ENCODE measurements around the gene CFAP61. TPM values are rescaled to one million over a fixed set of nuclear protein-coding genes. Genes with fewer than 3 reads are reported as not detected.
"Not testable (repeated sequence)": the region's sequence is repeated elsewhere in the genome, so short reads cannot be mapped to it uniquely, and the experiment has no call there.

Gene CFAP61
- total RNA-seq, 1 experiment from 2014 or later, result 0.19 TPM

GRCh38 chr20:20229595-20229994 is 177.3 kb downstream of the CFAP61 start:
- no peak overlapping the region for H3K9ac ChIP-seq (ENCODE audit: low read length)
- no peaks in the 10 kb centered on the region for H3K79me2 ChIP-seq (ENCODE audit: low read length)
- no peaks in the 10 kb centered on the region for H4K20me1 ChIP-seq (ENCODE audit: insufficient read depth, low read depth, low read length)
- no peaks in the 10 kb centered on the region for H3K36me3 ChIP-seq (ENCODE audit: insufficient read depth, low read length)
- H3K4me3 ChIP-seq (ENCODE audit: low read length), result no peak overlapping the region
- DNase-seq, result no peak
- H3K9me2 ChIP-seq (replicated peaks; ENCODE audit: insufficient read depth, low read length), result no peaks in the 10 kb centered on the region
- no peak overlapping the region for H3K4me2 ChIP-seq (ENCODE audit: low read depth, low read length, poor library complexity, severe bottlenecking)
- no peaks in the 10 kb centered on the region for H3K27me3 ChIP-seq (ENCODE audit: low read length)
- H3K9me3 ChIP-seq (ENCODE audit: low read length), result no peaks in the 10 kb centered on the region
- peaks cover 12% of the 10 kb centered on the region for H3K4me1 ChIP-seq (ENCODE audit: low read length)
- H2AFZ ChIP-seq (ENCODE audit: low read length), result no peak overlapping the region
- H3K27ac ChIP-seq (ENCODE audit: low read length), result no peak overlapping the region

- Histone ChIP-seq H3K36me3 (ENCODE audit: insufficient read depth, low read length) (no peaks in the 10 kb centered on the region), H2AFZ (ENCODE audit: low read length) (no peak overlapping the region), H3K9ac (ENCODE audit: low read length) (no peak overlapping the region), H4K20me1 (ENCODE audit: insufficient read depth, low read depth, low read length) (no peaks in the 10 kb centered on the region), H3K27me3 (ENCODE audit: low read length) (no peaks in the 10 kb centered on the region), H3K27ac (ENCODE audit: low read length) (no peak overlapping the region), H3K79me2 (ENCODE audit: low read length) (no peaks in the 10 kb centered on the region), H3K4me1 (ENCODE audit: low read length) (peaks cover 12% of the 10 kb centered on the region), H3K9me2 (replicated peaks; ENCODE audit: insufficient read depth, low read length) (no peaks in the 10 kb centered on the region), H3K4me3 (ENCODE audit: low read length) (no peak overlapping the region), H3K4me2 (ENCODE audit: low read depth, low read length, poor library complexity, severe bottlenecking) (no peak overlapping the region), H3K9me3 (ENCODE audit: low read length) (no peaks in the 10 kb centered on the region)
- no peak for DNase-seq
Measured at GRCh38 chr20:20230741-20231140, 178.4 kb downstream of the CFAP61 start.

GRCh38 chr20:20231528-20232298 is 179.4 kb downstream of the CFAP61 start:
- H3K4me2 ChIP-seq (ENCODE audit: low read depth, low read length, poor library complexity, severe bottlenecking), result no peak overlapping the region
- H3K79me2 ChIP-seq (ENCODE audit: low read length), result no peaks in the 10 kb centered on the region
- H3K9me2 ChIP-seq (replicated peaks; ENCODE audit: insufficient read depth, low read length), result no peaks in the 10 kb centered on the region
- H4K20me1 ChIP-seq (ENCODE audit: insufficient read depth, low read depth, low read length), result no peaks in the 10 kb centered on the region
- H3K27me3 ChIP-seq (ENCODE audit: low read length), result no peaks in the 10 kb centered on the region
- no peak overlapping the region for H3K4me3 ChIP-seq (ENCODE audit: low read length)
- no peaks in the 10 kb centered on the region for H3K9me3 ChIP-seq (ENCODE audit: low read length)
- no peak overlapping the region for H3K9ac ChIP-seq (ENCODE audit: low read length)
- H3K36me3 ChIP-seq (ENCODE audit: insufficient read depth, low read length), result no peaks in the 10 kb centered on the region
- no peak overlapping the region for H3K27ac ChIP-seq (ENCODE audit: low read length)
- no peak overlapping the region for H2AFZ ChIP-seq (ENCODE audit: low read length)
- DNase-seq, result no peak
- H3K4me1 ChIP-seq (ENCODE audit: low read length), result peaks cover 12% of the 10 kb centered on the region

- Histone ChIP-seq H3K9ac (ENCODE audit: low read length) (no peak overlapping the region), H3K4me2 (ENCODE audit: low read depth, low read length, poor library complexity, severe bottlenecking) (no peak overlapping the region), H3K4me3 (ENCODE audit: low read length) (no peak overlapping the region), H3K79me2 (ENCODE audit: low read length) (no peaks in the 10 kb centered on the region), H3K27ac (ENCODE audit: low read length) (no peak overlapping the region), H3K9me2 (replicated peaks; ENCODE audit: insufficient read depth, low read length) (no peaks in the 10 kb centered on the region), H3K36me3 (ENCODE audit: insufficient read depth, low read length) (no peaks in the 10 kb centered on the region), H4K20me1 (ENCODE audit: insufficient read depth, low read depth, low read length) (no peaks in the 10 kb centered on the region), H3K27me3 (ENCODE audit: low read length) (no peaks in the 10 kb centered on the region), H3K9me3 (ENCODE audit: low read length) (no peaks in the 10 kb centered on the region), H2AFZ (ENCODE audit: low read length) (no peak overlapping the region), H3K4me1 (ENCODE audit: low read length) (peaks cover 12% of the 10 kb centered on the region)
- no peak for DNase-seq
Measured at GRCh38 chr20:20233041-20233514, 180.7 kb downstream of the CFAP61 start.

DNA sequence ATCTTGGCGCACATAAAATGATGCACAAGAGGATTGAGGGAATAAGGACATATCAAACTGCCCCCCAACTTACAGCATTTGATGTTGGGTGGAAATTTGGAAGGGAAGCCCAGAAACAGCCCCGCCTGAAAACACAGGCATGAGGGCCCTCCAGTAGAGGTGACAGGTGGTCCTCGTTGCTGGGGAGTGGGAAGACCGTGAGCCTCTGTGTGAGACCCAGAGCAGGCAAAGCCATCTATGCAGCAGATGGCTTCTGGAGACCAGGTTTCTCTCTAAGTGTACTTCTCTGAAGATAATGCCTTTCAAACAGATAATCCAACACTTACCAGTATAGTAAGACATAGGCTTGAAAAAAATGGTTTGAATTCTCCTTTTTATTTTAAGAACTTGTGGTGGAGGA is 183.3 kb downstream of the CFAP61 start:
- no peaks in the 10 kb centered on the region for H3K27me3 ChIP-seq (ENCODE audit: low read length)
- no peaks in the 10 kb centered on the region for H3K9me2 ChIP-seq (replicated peaks; ENCODE audit: insufficient read depth, low read length)
- no peaks in the 10 kb centered on the region for H3K9me3 ChIP-seq (ENCODE audit: low read length)
- H4K20me1 ChIP-seq (ENCODE audit: insufficient read depth, low read depth, low read length), result no peaks in the 10 kb centered on the region
- no peak overlapping the region for H3K9ac ChIP-seq (ENCODE audit: low read length)
- H3K4me1 ChIP-seq (ENCODE audit: low read length), result no peaks in the 10 kb centered on the region
- H3K4me2 ChIP-seq (ENCODE audit: low read depth, low read length, poor library complexity, severe bottlenecking), result no peak overlapping the region
- no peaks in the 10 kb centered on the region for H3K79me2 ChIP-seq (ENCODE audit: low read length)
- H3K36me3 ChIP-seq (ENCODE audit: insufficient read depth, low read length), result no peaks in the 10 kb centered on the region
- no peak overlapping the region for H3K4me3 ChIP-seq (ENCODE audit: low read length)
- no peak for DNase-seq
- H2AFZ ChIP-seq (ENCODE audit: low read length), result no peak overlapping the region
- H3K27ac ChIP-seq (ENCODE audit: low read length), result no peak overlapping the region

DNA sequence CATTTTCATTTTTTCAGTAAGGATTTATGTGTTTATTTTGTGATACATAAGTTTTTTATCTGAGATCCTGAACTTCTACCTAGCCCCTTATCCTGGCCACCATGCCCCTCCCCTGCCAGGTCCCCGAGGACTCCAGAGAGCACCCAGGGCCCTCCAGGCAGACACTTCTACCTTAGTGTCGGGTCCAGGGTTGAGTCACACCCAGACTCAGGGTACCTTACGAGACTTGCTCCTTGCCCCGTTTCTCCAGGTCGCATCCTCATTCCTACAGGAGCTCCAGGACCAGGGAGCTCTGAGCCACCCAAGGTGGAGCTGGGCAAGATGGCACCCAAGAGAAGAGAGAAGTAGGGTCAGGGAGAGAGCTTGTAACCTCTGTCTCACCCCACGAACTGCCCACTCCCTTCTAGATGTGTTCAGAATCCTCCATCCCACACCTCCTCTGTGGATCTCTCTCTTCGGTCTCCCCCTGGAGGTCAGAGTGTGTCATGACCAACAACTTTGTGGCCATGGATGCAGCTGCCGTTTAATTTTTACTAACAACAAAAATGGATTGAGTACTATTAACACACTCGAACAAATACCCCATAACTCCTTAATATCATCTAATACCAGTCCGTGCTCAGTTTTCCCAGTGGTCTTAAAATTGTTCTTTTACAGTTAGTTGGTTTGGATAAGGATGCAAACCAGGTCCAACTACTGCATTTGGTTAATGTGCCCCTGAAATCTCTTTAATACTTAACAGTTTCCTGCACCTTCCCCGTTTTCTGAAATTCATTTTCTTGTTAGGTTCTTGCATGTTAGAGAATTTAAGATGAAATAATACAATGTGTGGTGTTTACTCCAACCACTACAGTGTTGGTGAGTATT is 185.0 kb downstream of the CFAP61 start:
- no peaks in the 10 kb centered on the region for H4K20me1 ChIP-seq (ENCODE audit: insufficient read depth, low read depth, low read length)
- H3K27me3 ChIP-seq (ENCODE audit: low read length), result no peaks in the 10 kb centered on the region
- no peak overlapping the region for H3K4me3 ChIP-seq (ENCODE audit: low read length)
- no peaks in the 10 kb centered on the region for H3K9me2 ChIP-seq (replicated peaks; ENCODE audit: insufficient read depth, low read length)
- no peak overlapping the region for H3K4me2 ChIP-seq (ENCODE audit: low read depth, low read length, poor library complexity, severe bottlenecking)
- no peak overlapping the region for H2AFZ ChIP-seq (ENCODE audit: low read length)
- H3K27ac ChIP-seq (ENCODE audit: low read length), result no peak overlapping the region
- DNase-seq, result peak; percentile 83
- H3K36me3 ChIP-seq (ENCODE audit: insufficient read depth, low read length), result no peaks in the 10 kb centered on the region
- no peaks in the 10 kb centered on the region for H3K79me2 ChIP-seq (ENCODE audit: low read length)
- H3K9me3 ChIP-seq (ENCODE audit: low read length), result no peaks in the 10 kb centered on the region
- H3K9ac ChIP-seq (ENCODE audit: low read length), result no peak overlapping the region
- no peaks in the 10 kb centered on the region for H3K4me1 ChIP-seq (ENCODE audit: low read length)

GRCh38 chr20:20241976-20242375 is 189.6 kb downstream of the CFAP61 start:
- H3K27ac ChIP-seq (ENCODE audit: low read length), result no peak overlapping the region
- H3K36me3 ChIP-seq (ENCODE audit: insufficient read depth, low read length), result no peaks in the 10 kb centered on the region
- H3K9ac ChIP-seq (ENCODE audit: low read length), result no peak overlapping the region
- no peaks in the 10 kb centered on the region for H3K9me3 ChIP-seq (ENCODE audit: low read length)
- no peak overlapping the region for H3K4me2 ChIP-seq (ENCODE audit: low read depth, low read length, poor library complexity, severe bottlenecking)
- no peak overlapping the region for H2AFZ ChIP-seq (ENCODE audit: low read length)
- no peaks in the 10 kb centered on the region for H4K20me1 ChIP-seq (ENCODE audit: insufficient read depth, low read depth, low read length)
- H3K4me3 ChIP-seq (ENCODE audit: low read length), result no peak overlapping the region
- no peaks in the 10 kb centered on the region for H3K9me2 ChIP-seq (replicated peaks; ENCODE audit: insufficient read depth, low read length)
- H3K79me2 ChIP-seq (ENCODE audit: low read length), result no peaks in the 10 kb centered on the region
- H3K27me3 ChIP-seq (ENCODE audit: low read length), result no peaks in the 10 kb centered on the region
- no peak for DNase-seq
- H3K4me1 ChIP-seq (ENCODE audit: low read length), result no peaks in the 10 kb centered on the region

GRCh38 chr20:20244384-20244783 is 192.1 kb downstream of the CFAP61 start:
- not testable (repeated sequence) for H3K36me3 ChIP-seq (ENCODE audit: insufficient read depth, low read length); H2AFZ ChIP-seq (ENCODE audit: low read length); H3K27ac ChIP-seq (ENCODE audit: low read length); H3K4me3 ChIP-seq (ENCODE audit: low read length); H4K20me1 ChIP-seq (ENCODE audit: insufficient read depth, low read depth, low read length); H3K4me1 ChIP-seq (ENCODE audit: low read length); H3K9me2 ChIP-seq (replicated peaks; ENCODE audit: insufficient read depth, low read length); DNase-seq; H3K79me2 ChIP-seq (ENCODE audit: low read length); H3K9ac ChIP-seq (ENCODE audit: low read length); H3K4me2 ChIP-seq (ENCODE audit: low read depth, low read length, poor library complexity, severe bottlenecking); H3K27me3 ChIP-seq (ENCODE audit: low read length); H3K9me3 ChIP-seq (ENCODE audit: low read length)

Data from Karpas-422 (cell line).